Parathyroid adenoma (tissue), 2 donors: ENCODE measurements around the gene TBC1D22A.

Experiments
- H2AFZ ChIP-seq: fragments of 300-600 bp; sonication (generic); one replicate; pipeline ENCODE4 v1.7.0; 2017; ENCODE audit warnings: antibody characterized with exemption, mild to moderate bottlenecking
- H3K27ac ChIP-seq: fragments of 300-600 bp; sonication (generic); one replicate; pipeline ENCODE4 v1.7.0; 2017
- H3K27me3 ChIP-seq: fragments of 300-600 bp; sonication (generic); one replicate; pipeline ENCODE4 v1.7.0; 2017; ENCODE audit warnings: low read length; ENCODE audit not compliant: control insufficient read depth, insufficient read depth
- H3K36me3 ChIP-seq: fragments of 300-600 bp; sonication (generic); one replicate; pipeline ENCODE4 v1.7.0; 2017; ENCODE audit warnings: low read length; ENCODE audit not compliant: control insufficient read depth, insufficient read depth
- H3K4me1 ChIP-seq: fragments of 300-600 bp; sonication (generic); one replicate; pipeline ENCODE4 v1.7.0; 2017; ENCODE audit warnings: control low read depth
- H3K4me2 ChIP-seq: fragments of 300-600 bp; sonication (generic); one replicate; pipeline ENCODE4 v1.7.0; 2017; ENCODE audit warnings: low read length
- H3K4me3 ChIP-seq: fragments of 300-600 bp; sonication (generic); one replicate; pipeline ENCODE4 v1.7.0; 2017; ENCODE audit warnings: low read depth, low read length
- H3K79me2 ChIP-seq: fragments of 300-600 bp; sonication (generic); one replicate; pipeline ENCODE4 v1.7.0; 2017; ENCODE audit warnings: control low read depth
- H3K9ac ChIP-seq: fragments of 300-600 bp; sonication (generic); one replicate; pipeline ENCODE4 v1.7.0; 2017; ENCODE audit warnings: mild to moderate bottlenecking
- H3K9me3 ChIP-seq: fragments of 300-600 bp; sonication (generic); one replicate; pipeline ENCODE4 v1.7.0; 2017; ENCODE audit warnings: low read length; ENCODE audit not compliant: control insufficient read depth
- CTCF ChIP-seq: fragments of 300-600 bp; sonication (generic); IDR thresholded peaks from one replicate; pipeline ENCODE4 v1.7.0; 2017; ENCODE audit warnings: antibody characterized with exemption, mild to moderate bottlenecking
- donor health status: primary hyperparathyroidism.

Gene TBC1D22A

GRCh38 chr22:47101321-47101885 lies 339.0 kb downstream of the TBC1D22A start:
- TF ChIP-seq CTCF, result no peak
- no peaks in the 10 kb centered on the region for H3K27me3 ChIP-seq
- no peaks in the 10 kb centered on the region for H3K79me2 ChIP-seq
- no peaks in the 10 kb centered on the region for H3K9me3 ChIP-seq
- H3K9ac ChIP-seq, result no peak overlapping the region
- H3K4me3 ChIP-seq, result no peak overlapping the region
- no peaks in the 10 kb centered on the region for H3K4me1 ChIP-seq
- no peak overlapping the region for H3K27ac ChIP-seq
- no peaks in the 10 kb centered on the region for H3K36me3 ChIP-seq
- no peak overlapping the region for H3K4me2 ChIP-seq
- H2AFZ ChIP-seq, result no peak overlapping the region

GRCh38 chr22:47102081-47102480 lies 339.6 kb downstream of the TBC1D22A start:
- TF ChIP-seq CTCF, result no peak
- Histone ChIP-seq H2AFZ (no peak overlapping the region), H3K9ac (no peak overlapping the region), H3K9me3 (no peaks in the 10 kb centered on the region), H3K27ac (no peak overlapping the region), H3K4me1 (no peaks in the 10 kb centered on the region), H3K4me2 (no peak overlapping the region), H3K4me3 (no peak overlapping the region), H3K36me3 (no peaks in the 10 kb centered on the region), H3K79me2 (no peaks in the 10 kb centered on the region), H3K27me3 (no peaks in the 10 kb centered on the region)

GRCh38 chr22:47102648-47103047 lies 340.2 kb downstream of the TBC1D22A start:
- Histone ChIP-seq H3K4me1 (no peaks in the 10 kb centered on the region), H3K4me2 (no peak overlapping the region), H2AFZ (no peak overlapping the region), H3K79me2 (no peaks in the 10 kb centered on the region), H3K9ac (no peak overlapping the region), H3K27me3 (no peaks in the 10 kb centered on the region), H3K27ac (no peak overlapping the region), H3K9me3 (no peaks in the 10 kb centered on the region), H3K36me3 (no peaks in the 10 kb centered on the region), H3K4me3 (no peak overlapping the region)
- no peak for TF ChIP-seq CTCF

- Histone ChIP-seq H3K79me2 (no peaks in the 10 kb centered on the region), H3K9ac (no peak overlapping the region), H3K27me3 (no peaks in the 10 kb centered on the region), H2AFZ (no peak overlapping the region), H3K36me3 (no peaks in the 10 kb centered on the region), H3K4me1 (no peaks in the 10 kb centered on the region), H3K27ac (no peak overlapping the region), H3K4me2 (no peak overlapping the region), H3K9me3 (no peaks in the 10 kb centered on the region), H3K4me3 (no peak overlapping the region)
- no peak for TF ChIP-seq CTCF
These were observed 342.6 kb downstream of the TBC1D22A start for GRCh38 chr22:47105085-47105484.

- Histone ChIP-seq H3K9ac (no peak overlapping the region), H3K27ac (no peak overlapping the region), H3K4me1 (no peaks in the 10 kb centered on the region), H3K4me2 (no peak overlapping the region), H3K9me3 (no peaks in the 10 kb centered on the region), H3K27me3 (no peaks in the 10 kb centered on the region), H3K36me3 (no peaks in the 10 kb centered on the region), H3K4me3 (no peak overlapping the region), H3K79me2 (no peaks in the 10 kb centered on the region), H2AFZ (no peak overlapping the region)
- TF ChIP-seq CTCF, result no peak
These were observed 344.4 kb downstream of the TBC1D22A start for GRCh38 chr22:47106806-47107205.
